Measurements from ENCODE around the gene RESP18. TPM values are rescaled to one million over a fixed set of nuclear protein-coding genes. Genes with fewer than 3 reads are reported as not detected.

RESP18 gene
- total RNA-seq, 1 experiment from 2014 or later = not detected

- intact Hi-C loops (cut with micrococcal nuclease) = loop anchor here (5.0 kb wide), 2 partner anchors 70 to 240 kb away; partner anchors contain the start of genes ANKZF1 and ATG9A
- ChIA-PET RAD21 (ENCODE audit: low non-redundant PET in 1 of 2, low total read pairs in 2 of 2, uncharacterized antibody in 2 of 2, unreplicated experiment in 2 of 2) (no interaction called here), CTCF (interaction anchor here (1.8 to 4.5 kb wide), 2 partner anchors 19 to 85 kb away, joined by 3 to 71 read pairs; partner anchors contain the start of gene DNAJB2), POLR2A (no interaction called here)
- DNase-seq (ENCODE audit: low read depth, low spot score) = no peak
- no peaks in the 10 kb centered on the region for H3K9me3 ChIP-seq (ENCODE audit: control insufficient read depth in 1 of 2, insufficient read depth in 1 of 2, low read depth in 1 of 2, low read length in 2 of 2)
- H3K27ac ChIP-seq (ENCODE audit: low read depth, low read length) = no peak overlapping the region
- peaks cover 15% of the 10 kb centered on the region; the same call in 1 of the 2 replicates for H3K27me3 ChIP-seq (ENCODE audit: insufficient read depth, low read length)
- no TSS peak for BruUV-seq (replicated peaks)
- no peak for ATAC-seq
- H3K9me2 ChIP-seq (ENCODE audit: insufficient read depth) = no peaks in the 10 kb centered on the region
- H3K79me2 ChIP-seq (ENCODE audit: insufficient read depth, low read length) = no peaks in the 10 kb centered on the region
- H2AFZ ChIP-seq (ENCODE audit: low read depth, low read length, poor library complexity, severe bottlenecking) = no peak overlapping the region
- peaks cover 3 to 17% of the 10 kb centered on the region in 2 experiments; a peak in 3 of 4 replicates for H3K4me1 ChIP-seq (ENCODE audit: control insufficient read depth in 1 of 2, insufficient read depth in 2 of 2, low read length in 2 of 2)
- no peaks in the 10 kb centered on the region for H3K36me3 ChIP-seq (ENCODE audit: control insufficient read depth in 1 of 2, insufficient read depth in 2 of 2, low read length in 2 of 2)
- no peak for TF ChIP-seq SRF (IDR thresholded peaks at IDR 0.05; ENCODE audit: low read depth)
- TF ChIP-seq FOSL1 (IDR thresholded peaks at IDR 0.05; ENCODE audit: low read depth) = no peak
- no peak for TF ChIP-seq CEBPB (IDR thresholded peaks at IDR 0.05; ENCODE audit: low read depth)
- no peak for TF ChIP-seq ZNF274 (IDR thresholded peaks at IDR 0.05; ENCODE audit: low read depth, low read length)
- no peak for TF ChIP-seq YY1 (IDR thresholded peaks at IDR 0.05; ENCODE audit: extremely low read depth, insufficient replicate concordance, low read depth, low read length)
- no peak for TF ChIP-seq ELF1 (IDR thresholded peaks at IDR 0.05; ENCODE audit: borderline replicate concordance, low read depth)
- H4K20me1 ChIP-seq (ENCODE audit: insufficient read depth) = no peaks in the 10 kb centered on the region
- no peak overlapping the region for H3K9ac ChIP-seq (ENCODE audit: low read length)
- no peak overlapping the region for H3K4me3 ChIP-seq (replicated peaks in 1 of 2; ENCODE audit: low read depth in 1 of 2, low read length in 2 of 2)
- H3K4me2 ChIP-seq (ENCODE audit: low read length) = no peak overlapping the region
Observed at GRCh38 chr2:219296631-219297391, 35.7 kb downstream of the RESP18 start.

- Histone ChIP-seq H3K9me3 (ENCODE audit: control insufficient read depth in 1 of 2, insufficient read depth in 1 of 2, low read depth in 1 of 2, low read length in 2 of 2) (no peaks in the 10 kb centered on the region), H3K4me3 (replicated peaks in 1 of 2; ENCODE audit: low read depth in 1 of 2, low read length in 2 of 2) (no peak overlapping the region), H2AFZ (ENCODE audit: low read depth, low read length, poor library complexity, severe bottlenecking) (no peak overlapping the region), H3K27me3 (ENCODE audit: insufficient read depth, low read length) (peaks cover 8% of the 10 kb centered on the region; the same call in 1 of the 2 replicates), H3K9me2 (ENCODE audit: insufficient read depth) (no peaks in the 10 kb centered on the region), H3K79me2 (ENCODE audit: insufficient read depth, low read length) (no peaks in the 10 kb centered on the region), H4K20me1 (ENCODE audit: insufficient read depth) (no peaks in the 10 kb centered on the region), H3K36me3 (ENCODE audit: control insufficient read depth in 1 of 2, insufficient read depth in 2 of 2, low read length in 2 of 2) (no peaks in the 10 kb centered on the region), H3K4me2 (ENCODE audit: low read length) (no peak overlapping the region), H3K9ac (ENCODE audit: low read length) (no peak overlapping the region), H3K4me1 (ENCODE audit: control insufficient read depth in 1 of 2, insufficient read depth in 2 of 2, low read length in 2 of 2) (peaks cover 3 to 17% of the 10 kb centered on the region in 2 experiments; a peak in 3 of 4 replicates), H3K27ac (ENCODE audit: low read depth, low read length) (no peak overlapping the region)
- ChIA-PET CTCF (interaction anchor here (1.0 to 4.5 kb wide), 4 partner anchors 18 to 266 kb away, joined by 3 to 71 read pairs (median 14); partner anchors contain the start of genes ANKZF1, ATG9A, CNPPD1 and DNAJB2), RAD21 (ENCODE audit: low non-redundant PET in 1 of 2, low total read pairs in 2 of 2, uncharacterized antibody in 2 of 2, unreplicated experiment in 2 of 2) (no interaction called here), POLR2A (interaction anchor here (1.3 kb wide), 1 partner anchor 42 kb away, joined by 3 read pairs; the partner anchor contains the start of gene TUBA4A)
- intact Hi-C loops (cut with micrococcal nuclease) = loop anchor here (5.0 kb wide), 2 partner anchors 69 to 239 kb away; partner anchors contain the start of genes ANKZF1 and ATG9A
- no TSS peak for BruUV-seq (replicated peaks)
- ATAC-seq (no peak), DNase-seq (ENCODE audit: low read depth, low spot score) (no peak)
- TF ChIP-seq RAD21 (IDR thresholded peaks at IDR 0.05; ENCODE audit: low read depth) = no peak
- TF ChIP-seq CTCF (IDR thresholded peaks at IDR 0.05 in 2 of 3, conservative IDR thresholded peaks at IDR 0.05 in 1 of 3; ENCODE audit: borderline replicate concordance in 1 of 3, insufficient read depth in 1 of 3, low read depth in 2 of 3, low read length in 2 of 3) = no peak
- no peak for TF ChIP-seq YY1 (IDR thresholded peaks at IDR 0.05; ENCODE audit: extremely low read depth, insufficient replicate concordance, low read depth, low read length)
- TF ChIP-seq ZNF274 (IDR thresholded peaks at IDR 0.05; ENCODE audit: low read depth, low read length) = no peak
- TF ChIP-seq ATF3 (IDR thresholded peaks at IDR 0.05) = no peak
- TF ChIP-seq JUND (IDR thresholded peaks at IDR 0.05) = no peak
- no peak for TF ChIP-seq CEBPB (IDR thresholded peaks at IDR 0.05; ENCODE audit: low read depth)
- TF ChIP-seq EZH2 (IDR thresholded peaks at IDR 0.05) = no peak
- no peak for TF ChIP-seq SRF (IDR thresholded peaks at IDR 0.05; ENCODE audit: low read depth)
- no peak for TF ChIP-seq ZBTB33 (IDR thresholded peaks at IDR 0.05; ENCODE audit: extremely low read depth, insufficient replicate concordance, low read length)
- no peak for TF ChIP-seq ELF1 (IDR thresholded peaks at IDR 0.05; ENCODE audit: borderline replicate concordance, low read depth)
- TF ChIP-seq POLR2AphosphoS5 (IDR thresholded peaks at IDR 0.05; ENCODE audit: low read depth, low read length) = no peak
- no peak for TF ChIP-seq POLR2A (IDR thresholded peaks at IDR 0.05; ENCODE audit: borderline replicate concordance, extremely low read depth, insufficient read depth, insufficient read length)
Observed at GRCh38 chr2:219296142-219296541, 36.4 kb downstream of the RESP18 start.
